Endothelial cell of umbilical vein (primary cell): ENCODE measurements around the gene LRWD1. TPM values are rescaled to one million over a fixed set of nuclear protein-coding genes. Genes with fewer than 3 reads are reported as not detected.
A peak's percentile ranks its signal among the peaks of the same experiment; 100 is the strongest.

Experiments
- Bru-seq: library from RNA; stranded (reverse); fragments of 400-500 nt; gene quantifications from one replicate; lab custom pipeline; 2021; lab: Mats Ljungman, UMichigan
- BruChase-seq, 2 experiments: library from RNA; stranded (reverse); fragments of 400-500 nt; gene quantifications; one replicate each; lab custom pipeline; 2021; lab: Mats Ljungman, UMichigan
- BruUV-seq: library from RNA; stranded (reverse); fragments of 400-500 nt; replicated peaks from 2 replicates; lab custom pipeline; 2021; lab: Mats Ljungman, UMichigan
- CTCF ChIA-PET: fragments of 300-600, 350-600 bp; sonication (Branson Sonifier 250); formaldehyde crosslinking; loops from one replicate; lab custom pipeline; 2021; ENCODE audit warnings: antibody characterized with exemption, inconsistent platforms; lab: Charles Lee
- POLR2A ChIA-PET: fragments of 300-600, 350-600 bp; sonication (Branson Sonifier 250); formaldehyde crosslinking; loops from one replicate; lab custom pipeline; 2021; ENCODE audit warnings: antibody characterized with exemption, inconsistent platforms; lab: Charles Lee
- DNase-seq: peaks from one replicate; pipeline ENCODE4 v3.0.0-alpha.2; 2011; ENCODE audit warnings: low read depth, low spot score
- FAIRE-seq: peaks from 2 replicates; lab custom pipeline; 2011; peaks lifted over from hg19 to GRCh38; lab: Jason Lieb, UNC
- H2AFZ ChIP-seq: 2 replicates; pipeline ENCODE4 v1.6.0; 2012; ENCODE audit warnings: low read depth, low read length, control low read depth, inconsistent platforms
- H3K27ac ChIP-seq: 2 replicates; pipeline ENCODE4 v1.5.1; 2011; ENCODE audit warnings: low read depth, mild to moderate bottlenecking, control low read depth, low read length, moderate library complexity; ENCODE audit not compliant: insufficient read depth
- H3K27me3 ChIP-seq, 2 experiments: 2 replicates each; pipeline versions ENCODE4 v1.6.0 to v1.6.1; 2011; ENCODE audit warnings: low read length in 2 of 2, mixed read lengths in 1 of 2; ENCODE audit not compliant: control insufficient read depth in 2 of 2, insufficient read depth in 2 of 2
- H3K36me3 ChIP-seq, 2 experiments: 2 replicates in 1 of 2; 3 replicates in 1 of 2; pipeline ENCODE4 v1.5.1; 2011; ENCODE audit warnings: low read length in 2 of 2, mild to moderate bottlenecking in 1 of 2, moderate library complexity in 1 of 2; ENCODE audit not compliant: control insufficient read depth in 2 of 2, insufficient read depth in 2 of 2; ENCODE audit errors: extremely low read depth in 1 of 2
- H3K4me1 ChIP-seq: 3 replicates; pipeline ENCODE4 v1.5.1; 2011; ENCODE audit warnings: mild to moderate bottlenecking, low read length; ENCODE audit not compliant: control insufficient read depth, insufficient read depth; ENCODE audit errors: extremely low read depth
- H3K4me2 ChIP-seq: 2 replicates; pipeline ENCODE4 v1.6.1; 2011; ENCODE audit warnings: low read length, control low read depth, mixed read lengths; ENCODE audit not compliant: insufficient read depth
- H3K4me3 ChIP-seq, 3 experiments: fragments of 200-600 bp in 1 of 3; sonication (generic), shearing (Covaris generic) in 1 of 3; replicated peaks in 1 of 3; 2 replicates each; pipeline ENCODE4 v1.5.1; 2011 to 2016; ENCODE audit warnings: control low read depth in 3 of 3, low read length in 3 of 3, mild to moderate bottlenecking in 2 of 3, inconsistent platforms in 1 of 3, low read depth in 1 of 3, moderate library complexity in 1 of 3; ENCODE audit not compliant: insufficient read depth in 1 of 3
- H3K79me2 ChIP-seq: 2 replicates; pipeline ENCODE4 v1.6.0; 2012; ENCODE audit warnings: low read length, inconsistent platforms; ENCODE audit not compliant: control insufficient read depth, insufficient read depth
- H3K9ac ChIP-seq: replicated peaks from 2 replicates; pipeline ENCODE3; 2011; ENCODE audit warnings: low read length, control low read depth; ENCODE audit not compliant: insufficient read depth; ENCODE audit errors: extremely low read depth
- H3K9me1 ChIP-seq: replicated peaks from 3 replicates; pipeline ENCODE4 v1.6.0; 2011; ENCODE audit warnings: mild to moderate bottlenecking, low read length; ENCODE audit not compliant: control insufficient read depth, insufficient read depth; ENCODE audit errors: extremely low read depth
- H3K9me3 ChIP-seq: replicated peaks from 2 replicates; pipeline ENCODE4 v1.5.1; 2012; ENCODE audit warnings: low read length, inconsistent platforms; ENCODE audit not compliant: control insufficient read depth, insufficient read depth
- H4K20me1 ChIP-seq: replicated peaks from 2 replicates; pipeline ENCODE3; 2011; ENCODE audit warnings: mild to moderate bottlenecking, low read length; ENCODE audit not compliant: control insufficient read depth, insufficient read depth; ENCODE audit errors: extremely low read depth
- GATA2 ChIP-seq: IDR thresholded peaks from 2 replicates; pipeline ENCODE4 v1.7.0; 2011; ENCODE audit warnings: low read depth, mild to moderate bottlenecking, moderate library complexity, mixed read lengths, low read length; ENCODE audit not compliant: insufficient read length, insufficient read depth
- MYC ChIP-seq: IDR thresholded peaks from one replicate; pipeline ENCODE4 v1.6.1; 2011; ENCODE audit warnings: mild to moderate bottlenecking, low read depth, low read length
- POLR2A ChIP-seq: IDR thresholded peaks from 2 replicates; pipeline ENCODE4 v1.6.1; 2012; ENCODE audit warnings: low read depth, mild to moderate bottlenecking, control low read depth, low read length
- POLR2AphosphoS5 ChIP-seq: IDR thresholded peaks from 2 replicates; pipeline ENCODE4 v1.6.1; 2012; ENCODE audit warnings: low read depth, mild to moderate bottlenecking, control low read depth, low read length, moderate library complexity; ENCODE audit not compliant: insufficient read depth
- dilution Hi-C: fragments of 300-500 bp; cut with MboI; formaldehyde crosslinking; loops from one replicate; pipeline ENCODE4 v1.15.0; 2019; ENCODE audit warnings: low sequenced_read_pairs; ENCODE audit not compliant: extremely low pct_ligation_motif_present
- intact Hi-C: fragments of 100-400 bp; cut with micrococcal nuclease; formaldehyde crosslinking; loops from one replicate; pipeline ENCODE4 v1.10.0; 2022
- long read RNA-seq: library from polyadenylated mRNA; stranded (forward); transcript quantifications from one replicate; pipeline ENCODE4 v2.0.0, GENCODE V29; 2021
- polyA minus RNA-seq, 3 experiments: library from RNA; depleted of rRNA, polyadenylated mRNA; stranded (reverse); fragments of >200 nt; gene quantifications; 1 replicate in 1 of 3; 2 replicates in 2 of 3; pipeline ENCODE4 v1.2.3, GENCODE V29; 2011
- polyA plus RNA-seq, 4 experiments: library from polyadenylated mRNA; depleted of rRNA in 3 of 4; stranded (reverse) in 3 of 4; unstranded in 1 of 4; fragments of >200 nt; gene quantifications; 2 replicates each; pipeline versions ENCODE4 v1.2.1 to v1.2.3, GENCODE V29; 2011 to 2012; ENCODE audit warnings: missing spikeins in 1 of 4
- total RNA-seq: library from RNA; stranded (reverse); gene quantifications from 2 replicates; pipeline ENCODE4 v1.2.3, GENCODE V29; 2021
- TF ChIP-seq, protein P1 (sequence below): IDR thresholded peaks from 2 replicates; pipeline ENCODE4 v1.6.1; 2011; ENCODE audit not compliant: insufficient read depth, insufficient read length
- TF ChIP-seq, protein P2 (sequence below), 2 donors: IDR thresholded peaks; 1 replicate in 1 of 2; 2 replicates in 1 of 2; pipeline ENCODE4 v1.5.1; 2011; ENCODE audit warnings: low read length in 2 of 2, mild to moderate bottlenecking in 2 of 2, moderate library complexity in 2 of 2, control low read depth in 1 of 2, inconsistent platforms in 1 of 2, low read depth in 1 of 2; ENCODE audit not compliant: insufficient read depth in 1 of 2; ENCODE audit errors: extremely low read depth in 1 of 2

Gene LRWD1
- total RNA-seq (22.7 and 25.3 TPM in 2 replicates), polyA plus RNA-seq (21.7 and 25.4 TPM in 2 replicates), polyA minus RNA-seq (10.4 and 12.3 TPM in 2 replicates), Bru-seq, nascent RNA (percentile 40 among the genes with signal in this experiment), BruChase-seq, experiment 1, labeled RNA remaining after a 6-hour chase (percentile 66 among the genes with signal in this experiment), BruChase-seq, experiment 2, labeled RNA remaining after a 2-hour chase (percentile 54 among the genes with signal in this experiment)
- 17.0 and 21.5 TPM in 2 replicates for polyA plus RNA-seq (2011; cell fraction: cytosol; rRNA removed)
- 28.6 and 32.3 TPM in 2 replicates for polyA plus RNA-seq (2011; cell fraction: nucleus; rRNA removed)
- 12.2 and 12.8 TPM in 2 replicates for polyA plus RNA-seq (2012)
- polyA minus RNA-seq (2011; cell fraction: cytosol; rRNA and poly(A)+ RNA removed) = 18.0 TPM
- polyA minus RNA-seq (2011; cell fraction: nucleus; rRNA and poly(A)+ RNA removed) = 6.4 and 9.2 TPM in 2 replicates
- long read RNA-seq, transcript LRWD1-201 (15 exons, 2,215 nt) = major isoform, 15 of 22 reads
- long read RNA-seq, partial matches to known transcripts = 2 of 22 reads
- long read RNA-seq, other reads (novel, unspliced or antisense) = 5 of 22 reads

- no peaks in the 10 kb centered on the region for H3K27me3 ChIP-seq
- POLR2A ChIA-PET = no interaction called here
- peak within 1 kb of the TSS; percentile 84 for H3K9ac ChIP-seq
- peak; percentile 85 for TF ChIP-seq POLR2AphosphoS5
- peak; percentile 37 for TF ChIP-seq MYC
- TF ChIP-seq, protein P1, sequence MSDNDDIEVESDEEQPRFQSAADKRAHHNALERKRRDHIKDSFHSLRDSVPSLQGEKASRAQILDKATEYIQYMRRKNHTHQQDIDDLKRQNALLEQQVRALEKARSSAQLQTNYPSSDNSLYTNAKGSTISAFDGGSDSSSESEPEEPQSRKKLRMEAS = peak; percentile 76
- no peak for TF ChIP-seq GATA2
- TF ChIP-seq POLR2A = peak; percentile 71
- TF ChIP-seq, protein P2, sequence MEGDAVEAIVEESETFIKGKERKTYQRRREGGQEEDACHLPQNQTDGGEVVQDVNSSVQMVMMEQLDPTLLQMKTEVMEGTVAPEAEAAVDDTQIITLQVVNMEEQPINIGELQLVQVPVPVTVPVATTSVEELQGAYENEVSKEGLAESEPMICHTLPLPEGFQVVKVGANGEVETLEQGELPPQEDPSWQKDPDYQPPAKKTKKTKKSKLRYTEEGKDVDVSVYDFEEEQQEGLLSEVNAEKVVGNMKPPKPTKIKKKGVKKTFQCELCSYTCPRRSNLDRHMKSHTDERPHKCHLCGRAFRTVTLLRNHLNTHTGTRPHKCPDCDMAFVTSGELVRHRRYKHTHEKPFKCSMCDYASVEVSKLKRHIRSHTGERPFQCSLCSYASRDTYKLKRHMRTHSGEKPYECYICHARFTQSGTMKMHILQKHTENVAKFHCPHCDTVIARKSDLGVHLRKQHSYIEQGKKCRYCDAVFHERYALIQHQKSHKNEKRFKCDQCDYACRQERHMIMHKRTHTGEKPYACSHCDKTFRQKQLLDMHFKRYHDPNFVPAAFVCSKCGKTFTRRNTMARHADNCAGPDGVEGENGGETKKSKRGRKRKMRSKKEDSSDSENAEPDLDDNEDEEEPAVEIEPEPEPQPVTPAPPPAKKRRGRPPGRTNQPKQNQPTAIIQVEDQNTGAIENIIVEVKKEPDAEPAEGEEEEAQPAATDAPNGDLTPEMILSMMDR (IDR thresholded peaks at IDR 0.05; ENCODE audit: extremely low read depth in 1 of 2, insufficient read depth in 1 of 2, low read depth in 1 of 2, low read length in 2 of 2) = no peak
- peaks cover 9% of the 10 kb centered on the region for H3K4me1 ChIP-seq
- no peaks in the 10 kb centered on the region for H3K9me3 ChIP-seq
- intact Hi-C loops (loop anchor here (1.0 kb wide), 3 partner anchors 31 to 68 kb away; partner anchors contain the start of genes ORAI2 and PRKRIP1), dilution Hi-C loops (no loop called here)
- CTCF ChIA-PET = interaction anchor here (0.7 to 1.4 kb wide), 7 partner anchors 13 to 60 kb away, joined by 3 to 10 read pairs (median 4); no protein-coding TSS in a partner anchor
- H3K4me2 ChIP-seq = peak within 1 kb of the TSS; percentile 53
- H2AFZ ChIP-seq = peak within 1 kb of the TSS; percentile 96
- peak within 1 kb of the TSS; percentile 63 to 81 (median 70) for H3K4me3 ChIP-seq
- peak within 1 kb of the TSS; percentile 28 for H3K27ac ChIP-seq
- peaks cover 0 to 5% of the 10 kb centered on the region in 2 experiments for H3K36me3 ChIP-seq
- H3K9me1 ChIP-seq = no peaks in the 10 kb centered on the region
- H3K79me2 ChIP-seq = peaks cover 6% of the 10 kb centered on the region
- peak; percentile 91 for DNase-seq
- no TSS peak for BruUV-seq
- no peaks in the 10 kb centered on the region for H4K20me1 ChIP-seq
- peak; percentile 97 for FAIRE-seq
Observed at GRCh38 chr7:102464577-102465280, at the start of gene LRWD1, which contains the start of gene ALKBH4. Gene LRWD1 (plus strand): TSS chr7:102464984. CDS start chr7:102465081, 97 bp downstream. Gene ALKBH4 (minus strand): TSS chr7:102464863. CDS start chr7:102464836, 27 bp downstream.
